ENCODE data around the gene C4orf54.

DNA sequence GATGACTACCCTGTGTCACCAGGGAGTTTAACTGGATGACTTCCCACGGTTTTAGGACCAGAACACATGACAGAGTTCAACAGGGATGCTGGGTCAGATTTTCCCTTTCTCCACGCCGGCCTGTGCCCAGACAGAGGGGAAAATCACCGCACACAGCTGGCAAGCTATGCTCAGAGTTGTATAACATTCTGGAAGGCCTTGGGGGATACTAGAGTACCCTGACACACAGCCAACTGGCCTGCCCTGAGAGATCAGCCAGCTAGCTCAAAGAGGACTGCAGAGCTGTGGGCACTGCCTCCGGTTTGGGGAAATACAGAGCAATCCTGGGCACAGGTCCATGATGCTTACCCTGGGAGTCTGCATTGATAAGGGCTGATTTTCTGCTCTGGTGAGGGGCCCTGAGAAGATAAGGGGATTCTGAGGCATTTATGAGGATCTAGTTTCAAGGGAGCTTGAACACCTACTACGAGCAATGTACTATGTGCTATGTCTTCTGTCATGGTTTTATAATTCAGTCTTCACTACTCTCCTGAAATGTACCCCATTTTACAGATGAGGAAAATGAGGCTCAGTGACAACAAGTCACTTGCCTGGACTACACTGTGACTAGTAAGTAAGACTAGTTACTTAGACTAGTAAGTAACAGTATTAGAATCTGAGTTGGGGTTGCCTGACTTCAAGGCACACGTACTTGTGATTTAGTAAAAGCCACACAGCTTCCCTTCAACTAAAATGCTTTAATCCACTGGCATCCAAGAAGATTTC is 14.7 kb downstream of the C4orf54 start:
- TF ChIP-seq, protein P1, sequence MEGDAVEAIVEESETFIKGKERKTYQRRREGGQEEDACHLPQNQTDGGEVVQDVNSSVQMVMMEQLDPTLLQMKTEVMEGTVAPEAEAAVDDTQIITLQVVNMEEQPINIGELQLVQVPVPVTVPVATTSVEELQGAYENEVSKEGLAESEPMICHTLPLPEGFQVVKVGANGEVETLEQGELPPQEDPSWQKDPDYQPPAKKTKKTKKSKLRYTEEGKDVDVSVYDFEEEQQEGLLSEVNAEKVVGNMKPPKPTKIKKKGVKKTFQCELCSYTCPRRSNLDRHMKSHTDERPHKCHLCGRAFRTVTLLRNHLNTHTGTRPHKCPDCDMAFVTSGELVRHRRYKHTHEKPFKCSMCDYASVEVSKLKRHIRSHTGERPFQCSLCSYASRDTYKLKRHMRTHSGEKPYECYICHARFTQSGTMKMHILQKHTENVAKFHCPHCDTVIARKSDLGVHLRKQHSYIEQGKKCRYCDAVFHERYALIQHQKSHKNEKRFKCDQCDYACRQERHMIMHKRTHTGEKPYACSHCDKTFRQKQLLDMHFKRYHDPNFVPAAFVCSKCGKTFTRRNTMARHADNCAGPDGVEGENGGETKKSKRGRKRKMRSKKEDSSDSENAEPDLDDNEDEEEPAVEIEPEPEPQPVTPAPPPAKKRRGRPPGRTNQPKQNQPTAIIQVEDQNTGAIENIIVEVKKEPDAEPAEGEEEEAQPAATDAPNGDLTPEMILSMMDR (IDR thresholded peaks at IDR 0.05; ENCODE audit: insufficient read depth, low read length, poor library complexity, severe bottlenecking) = no peak
- no peak for TF ChIP-seq EZH2phosphoT487 (conservative IDR thresholded peaks at IDR 0.05; ENCODE audit: low read length)
